Keratinocyte (primary cell): ENCODE results near the gene MYBPC3. TPM values are rescaled to one million over a fixed set of nuclear protein-coding genes. Genes with fewer than 3 reads are reported as not detected.

Experiments used
- DNase-seq: peaks from one replicate; pipeline ENCODE4 v3.0.0-alpha.2; 2011; ENCODE audit warnings: low read depth, missing footprints, low spot score
- FAIRE-seq: peaks from 2 replicates; lab custom pipeline; 2011; peaks lifted over from hg19 to GRCh38; lab: Jason Lieb, UNC
- H2AFZ ChIP-seq: 2 replicates; pipeline ENCODE4 v1.6.0; 2012; ENCODE audit warnings: low read length, control low read depth, inconsistent platforms; ENCODE audit not compliant: control insufficient read depth
- H3K27ac ChIP-seq: 2 replicates; pipeline ENCODE4 v1.5.1; 2011; ENCODE audit warnings: low read length; ENCODE audit not compliant: control insufficient read depth, insufficient read depth
- H3K27me3 ChIP-seq: 3 replicates; pipeline ENCODE4 v1.6.0; 2011; ENCODE audit warnings: low read length; ENCODE audit not compliant: control insufficient read depth, insufficient read depth; ENCODE audit errors: extremely low read depth
- H3K36me3 ChIP-seq, 2 experiments: 2 replicates in 1 of 2; 3 replicates in 1 of 2; pipeline ENCODE4 v1.5.1; 2011; ENCODE audit warnings: low read length in 2 of 2, mild to moderate bottlenecking in 1 of 2; ENCODE audit not compliant: control insufficient read depth in 2 of 2, insufficient read depth in 2 of 2; ENCODE audit errors: extremely low read depth in 1 of 2
- H3K4me1 ChIP-seq: 3 replicates; pipeline ENCODE4 v1.5.1; 2011; ENCODE audit warnings: low read length; ENCODE audit not compliant: control insufficient read depth, insufficient read depth; ENCODE audit errors: extremely low read depth
- H3K4me2 ChIP-seq: 3 replicates; pipeline ENCODE4 v1.6.0; 2011; ENCODE audit warnings: low read depth, low read length; ENCODE audit not compliant: control insufficient read depth, insufficient read depth; ENCODE audit errors: extremely low read depth
- H3K4me3 ChIP-seq, 3 experiments: fragments of 200-600 bp in 1 of 3; sonication (generic) in 1 of 3; 2 replicates in 2 of 3; 3 replicates in 1 of 3; pipeline ENCODE4 v1.5.1; 2011 to 2016; ENCODE audit warnings: low read length in 3 of 3, mild to moderate bottlenecking in 3 of 3, control low read depth in 2 of 3, inconsistent platforms in 1 of 3, low read depth in 1 of 3, mixed read lengths in 1 of 3, mixed run types in 1 of 3, moderate library complexity in 1 of 3; ENCODE audit not compliant: control insufficient read depth in 2 of 3, insufficient read depth in 2 of 3; ENCODE audit errors: extremely low read depth in 1 of 3
- H3K79me2 ChIP-seq: 2 replicates; pipeline ENCODE4 v1.6.0; 2012; ENCODE audit warnings: low read length; ENCODE audit not compliant: control insufficient read depth, insufficient read depth
- H3K9ac ChIP-seq: 3 replicates; pipeline ENCODE4 v1.6.0; 2011; ENCODE audit warnings: low read length; ENCODE audit not compliant: control insufficient read depth, insufficient read depth; ENCODE audit errors: extremely low read depth
- H3K9me1 ChIP-seq: 3 replicates; pipeline ENCODE4 v1.6.0; 2011; ENCODE audit warnings: low read length; ENCODE audit not compliant: control insufficient read depth, insufficient read depth; ENCODE audit errors: extremely low read depth
- H3K9me3 ChIP-seq: 2 replicates; pipeline ENCODE4 v1.5.1; 2012; ENCODE audit warnings: low read depth, low read length; ENCODE audit not compliant: control insufficient read depth
- H4K20me1 ChIP-seq: 3 replicates; pipeline ENCODE4 v1.6.0; 2011; ENCODE audit warnings: low read length; ENCODE audit not compliant: control insufficient read depth, insufficient read depth; ENCODE audit errors: extremely low read depth
- EZH2 ChIP-seq: IDR thresholded peaks from one replicate; pipeline ENCODE4 v1.6.1; 2012; ENCODE audit warnings: inconsistent platforms, mild to moderate bottlenecking, low read length, moderate library complexity
- dilution Hi-C: fragments of 300-500 bp; cut with MboI; formaldehyde crosslinking; loops from one replicate; pipeline ENCODE4 v1.7.0; 2020; ENCODE audit warnings: low sequenced_read_pairs; ENCODE audit not compliant: extremely low pct_ligation_motif_present
- polyA plus RNA-seq, 5 experiments: library from polyadenylated mRNA; depleted of rRNA in 3 of 5; stranded (reverse) in 3 of 5; stranded (forward) in 1 of 5; unstranded in 1 of 5; fragments of >200 nt; gene quantifications; 1 replicate in 1 of 5; 2 replicates in 3 of 5; 3 replicates in 1 of 5; pipeline versions ENCODE4 v1.2.1 to v1.2.3, GENCODE V29; 2011 to 2012; ENCODE audit warnings: missing spikeins in 2 of 5, low read depth in 1 of 5, low replicate concordance in 1 of 5
- TF ChIP-seq, protein P1 (sequence below), 3 experiments: IDR thresholded peaks in 1 of 3; conservative IDR thresholded peaks in 1 of 3; optimal IDR thresholded peaks in 1 of 3; 2 replicates in 2 of 3; 3 replicates in 1 of 3; pipeline versions ENCODE3 to v1.5.1; 2011; ENCODE audit warnings: low read length in 3 of 3, mild to moderate bottlenecking in 3 of 3, moderate library complexity in 2 of 3, control low read depth in 1 of 3, inconsistent platforms in 1 of 3; ENCODE audit not compliant: insufficient read depth in 2 of 3; ENCODE audit errors: extremely low read depth in 1 of 3

The MYBPC3 gene
- polyA plus RNA-seq, 1 donor (not counting 4 experiments of a cell fraction or from before 2014, with no cell fraction given) = not detected

DNA sequence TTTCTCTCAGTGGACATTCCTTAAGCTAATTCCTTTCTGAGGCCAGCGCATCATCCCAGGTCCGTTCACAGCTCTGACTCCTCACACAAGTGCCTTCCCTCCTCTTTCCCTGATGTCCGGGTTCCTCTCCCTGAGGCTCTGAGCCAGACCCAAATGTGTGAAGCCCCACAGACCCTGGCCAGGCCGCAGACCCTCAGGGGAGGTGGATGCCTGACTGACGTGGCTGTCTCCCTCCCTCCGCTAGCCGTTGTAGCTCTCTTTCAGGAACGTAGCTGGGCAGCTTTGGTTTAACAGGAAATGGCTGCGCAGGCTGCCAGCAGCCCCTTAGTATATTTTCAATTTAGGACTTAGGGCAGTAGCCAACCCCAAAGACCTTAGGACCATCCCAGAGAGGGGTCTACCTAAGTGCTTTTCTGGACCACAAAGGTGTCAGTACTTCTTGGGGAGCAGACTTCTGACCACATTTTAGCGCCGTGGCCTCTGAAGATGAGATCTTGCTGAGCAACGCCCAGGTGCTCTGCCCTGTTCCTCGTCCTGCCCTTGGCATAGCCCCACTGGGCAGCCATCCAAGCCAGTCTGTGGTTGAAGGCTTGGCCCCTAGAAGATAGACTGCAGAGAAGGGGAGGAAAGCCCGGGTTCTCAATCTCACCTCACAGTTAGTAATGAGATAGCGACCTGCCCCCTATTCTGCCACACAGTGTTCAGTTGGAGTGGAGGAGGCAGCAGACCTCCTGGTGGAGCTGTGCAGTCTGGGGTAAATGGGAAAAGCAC is 27.0 kb downstream of the MYBPC3 start:
- Histone ChIP-seq H3K79me2 (no peaks in the 10 kb centered on the region), H3K36me3 (peaks cover 16 to 27% of the 10 kb centered on the region in 2 experiments), H3K9ac (no peak overlapping the region), H3K4me1 (no peaks in the 10 kb centered on the region), H4K20me1 (peaks cover 3% of the 10 kb centered on the region), H2AFZ (no peak overlapping the region), H3K9me3 (no peaks in the 10 kb centered on the region), H3K4me3 (no peak overlapping the region), H3K27ac (no peak overlapping the region), H3K27me3 (no peaks in the 10 kb centered on the region), H3K4me2 (no peak overlapping the region), H3K9me1 (no peaks in the 10 kb centered on the region)
- TF ChIP-seq, protein P1, sequence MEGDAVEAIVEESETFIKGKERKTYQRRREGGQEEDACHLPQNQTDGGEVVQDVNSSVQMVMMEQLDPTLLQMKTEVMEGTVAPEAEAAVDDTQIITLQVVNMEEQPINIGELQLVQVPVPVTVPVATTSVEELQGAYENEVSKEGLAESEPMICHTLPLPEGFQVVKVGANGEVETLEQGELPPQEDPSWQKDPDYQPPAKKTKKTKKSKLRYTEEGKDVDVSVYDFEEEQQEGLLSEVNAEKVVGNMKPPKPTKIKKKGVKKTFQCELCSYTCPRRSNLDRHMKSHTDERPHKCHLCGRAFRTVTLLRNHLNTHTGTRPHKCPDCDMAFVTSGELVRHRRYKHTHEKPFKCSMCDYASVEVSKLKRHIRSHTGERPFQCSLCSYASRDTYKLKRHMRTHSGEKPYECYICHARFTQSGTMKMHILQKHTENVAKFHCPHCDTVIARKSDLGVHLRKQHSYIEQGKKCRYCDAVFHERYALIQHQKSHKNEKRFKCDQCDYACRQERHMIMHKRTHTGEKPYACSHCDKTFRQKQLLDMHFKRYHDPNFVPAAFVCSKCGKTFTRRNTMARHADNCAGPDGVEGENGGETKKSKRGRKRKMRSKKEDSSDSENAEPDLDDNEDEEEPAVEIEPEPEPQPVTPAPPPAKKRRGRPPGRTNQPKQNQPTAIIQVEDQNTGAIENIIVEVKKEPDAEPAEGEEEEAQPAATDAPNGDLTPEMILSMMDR (optimal IDR thresholded peaks at IDR 0.05 in 1 of 3, IDR thresholded peaks at IDR 0.05 in 1 of 3, conservative IDR thresholded peaks at IDR 0.05 in 1 of 3; ENCODE audit: extremely low read depth in 1 of 3, insufficient read depth in 2 of 3, low read length in 3 of 3) = no peak
- no peak for DNase-seq
- no peak for FAIRE-seq
- dilution Hi-C loops = no loop called here

DNA sequence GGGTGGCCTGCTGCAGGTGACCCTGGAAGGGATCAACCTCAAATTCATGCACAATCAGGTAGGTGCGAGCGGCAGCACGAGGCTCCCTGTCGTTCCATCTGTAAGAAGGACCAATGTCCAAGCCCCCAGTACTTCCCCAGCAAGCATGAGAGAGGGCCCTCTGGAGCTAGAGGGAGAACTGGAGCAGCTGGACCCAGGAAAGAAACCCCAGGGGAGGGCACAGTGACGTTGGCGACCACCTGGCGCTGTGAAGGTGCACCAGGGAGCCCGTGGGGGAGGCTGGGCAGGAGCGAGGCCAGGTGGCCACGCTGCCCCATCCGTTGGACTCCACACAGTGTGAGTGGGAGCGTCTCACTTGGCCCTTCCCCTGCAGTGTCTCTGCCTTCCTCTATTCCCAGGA is 28.0 kb downstream of the MYBPC3 start:
- no peaks in the 10 kb centered on the region for H3K79me2 ChIP-seq
- H3K27ac ChIP-seq = no peak overlapping the region
- H3K9ac ChIP-seq = no peak overlapping the region
- H3K27me3 ChIP-seq = no peaks in the 10 kb centered on the region
- H3K9me1 ChIP-seq = no peaks in the 10 kb centered on the region
- peaks cover 16 to 24% of the 10 kb centered on the region in 2 experiments for H3K36me3 ChIP-seq
- H3K4me3 ChIP-seq = no peak overlapping the region
- H2AFZ ChIP-seq = no peak overlapping the region
- dilution Hi-C loops = no loop called here
- H3K4me2 ChIP-seq = no peak overlapping the region
- no peaks in the 10 kb centered on the region for H3K9me3 ChIP-seq
- DNase-seq (no peak), FAIRE-seq (no peak)
- H3K4me1 ChIP-seq = no peaks in the 10 kb centered on the region
- peaks cover 3% of the 10 kb centered on the region for H4K20me1 ChIP-seq
- no peak for TF ChIP-seq EZH2
- TF ChIP-seq, protein P1 (optimal IDR thresholded peaks at IDR 0.05 in 1 of 3, IDR thresholded peaks at IDR 0.05 in 1 of 3, conservative IDR thresholded peaks at IDR 0.05 in 1 of 3; ENCODE audit: extremely low read depth in 1 of 3, insufficient read depth in 2 of 3, low read length in 3 of 3) = no peak
